Neural cell (in vitro differentiated cells): ENCODE results near the gene FOXJ3.

Experiments used
- CTCF ChIP-seq: fragments of 450-650 bp; IDR thresholded peaks from 2 replicates; pipeline ENCODE4 v1.5.1; 2014; ENCODE audit warnings: antibody characterized with exemption, mild to moderate bottlenecking, moderate library complexity; ENCODE audit not compliant: poor library complexity, severe bottlenecking
- POLR2AphosphoS5 ChIP-seq: IDR thresholded peaks from 2 replicates; pipeline ENCODE4 v1.6.1; 2012

DNA sequence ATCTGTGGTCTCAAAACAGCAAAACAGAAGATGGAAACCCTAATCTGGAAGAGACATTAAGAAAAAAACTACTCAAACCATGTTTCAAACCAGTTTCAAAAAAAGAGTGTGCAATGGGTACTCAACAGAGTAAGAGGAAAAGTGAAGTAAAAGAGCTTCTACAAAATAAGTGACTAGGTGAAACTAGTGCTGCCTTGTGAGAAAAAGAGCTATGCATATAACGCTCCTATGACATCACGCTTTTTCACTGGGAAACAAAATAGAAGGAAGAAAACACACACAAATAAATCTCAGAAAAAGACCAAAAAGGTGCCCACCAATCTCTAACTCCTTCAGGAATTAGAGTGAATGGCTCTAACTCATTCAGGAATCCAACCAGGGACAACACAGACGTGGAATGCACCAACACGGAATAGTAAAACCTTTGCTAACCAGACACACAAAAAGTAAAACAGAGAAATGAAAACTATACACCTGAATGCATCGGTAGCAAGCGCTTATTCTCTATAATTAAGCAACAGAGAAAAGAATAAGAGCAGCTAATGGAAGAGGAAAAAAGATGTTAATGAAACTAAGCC lies 1.3 kb downstream of the FOXJ3 start:
- no peak for TF ChIP-seq POLR2AphosphoS5
- no peak for TF ChIP-seq CTCF
